ENCODE measurements around the gene LRP5.
"Not testable (repeated sequence)": the region's sequence is repeated elsewhere in the genome, so short reads cannot be mapped to it uniquely, and the experiment has no call there.

LRP5 gene

DNA sequence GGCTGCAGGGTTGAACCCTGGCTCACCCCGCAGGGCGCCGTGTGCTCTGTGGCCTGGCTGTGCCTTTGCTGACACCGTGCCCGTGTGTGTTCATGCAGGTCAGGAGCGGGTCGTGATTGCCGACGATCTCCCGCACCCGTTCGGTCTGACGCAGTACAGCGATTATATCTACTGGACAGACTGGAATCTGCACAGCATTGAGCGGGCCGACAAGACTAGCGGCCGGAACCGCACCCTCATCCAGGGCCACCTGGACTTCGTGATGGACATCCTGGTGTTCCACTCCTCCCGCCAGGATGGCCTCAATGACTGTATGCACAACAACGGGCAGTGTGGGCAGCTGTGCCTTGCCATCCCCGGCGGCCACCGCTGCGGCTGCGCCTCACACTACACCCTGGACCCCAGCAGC, 101.2 kb downstream of the LRP5 start:
- DNase-seq (ENCODE audit: low read depth in 1 of 2, low spot score in 1 of 2): no peak

DNA sequence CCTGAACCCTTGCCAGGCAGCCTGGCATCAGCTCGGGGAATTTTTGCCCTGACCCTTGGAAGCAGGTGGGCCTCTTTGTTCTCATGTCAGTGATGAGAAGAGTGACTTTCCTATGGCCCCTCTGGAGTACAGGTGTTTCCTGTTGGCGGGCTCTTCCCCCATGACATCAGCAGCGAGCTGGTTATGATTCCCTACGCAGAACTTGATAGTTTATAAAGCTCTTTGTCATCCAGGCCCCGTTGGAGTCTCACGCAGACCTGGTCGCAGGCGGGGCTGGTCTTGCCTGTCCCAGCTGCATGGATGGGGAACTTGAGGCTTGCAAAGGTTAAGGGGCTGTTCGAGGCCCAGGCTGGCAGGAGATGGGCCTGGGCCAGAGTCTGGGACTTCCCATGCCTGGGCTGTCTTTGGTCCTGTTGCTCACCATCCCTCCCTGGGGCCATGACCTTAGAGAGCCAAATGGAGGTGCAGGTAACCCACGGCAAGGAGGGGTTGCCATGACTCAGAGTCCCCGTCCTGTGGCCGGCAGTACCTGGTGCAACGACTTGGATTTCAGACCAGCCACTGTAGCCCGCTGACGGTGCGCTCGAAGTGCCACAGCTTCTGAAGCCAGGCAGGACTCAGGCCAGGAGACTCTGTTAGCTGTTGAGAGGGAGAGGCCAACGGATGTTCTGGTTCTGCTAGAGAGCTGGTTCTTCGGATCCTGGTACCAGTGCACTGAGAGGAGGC, 102.3 kb downstream of the LRP5 start:
- DNase-seq (ENCODE audit: low read depth in 1 of 2, low spot score in 1 of 2): no peak

- no peak for DNase-seq (ENCODE audit: low read depth in 1 of 2, low spot score in 1 of 2)
Observed at GRCh38 chr11:68416070-68416578, 103.7 kb downstream of the LRP5 start.

- DNase-seq (ENCODE audit: low read depth in 1 of 2, low spot score in 1 of 2): no peak
Observed at GRCh38 chr11:68418648-68419047, 106.3 kb downstream of the LRP5 start.

GRCh38 chr11:68420171-68420570, 107.8 kb downstream of the LRP5 start:
- DNase-seq (ENCODE audit: low read depth in 1 of 2, low spot score in 1 of 2): no peak

GRCh38 chr11:68423481-68423880, 111.1 kb downstream of the LRP5 start:
- no peak for DNase-seq (ENCODE audit: low read depth in 1 of 2, low spot score in 1 of 2)

DNA sequence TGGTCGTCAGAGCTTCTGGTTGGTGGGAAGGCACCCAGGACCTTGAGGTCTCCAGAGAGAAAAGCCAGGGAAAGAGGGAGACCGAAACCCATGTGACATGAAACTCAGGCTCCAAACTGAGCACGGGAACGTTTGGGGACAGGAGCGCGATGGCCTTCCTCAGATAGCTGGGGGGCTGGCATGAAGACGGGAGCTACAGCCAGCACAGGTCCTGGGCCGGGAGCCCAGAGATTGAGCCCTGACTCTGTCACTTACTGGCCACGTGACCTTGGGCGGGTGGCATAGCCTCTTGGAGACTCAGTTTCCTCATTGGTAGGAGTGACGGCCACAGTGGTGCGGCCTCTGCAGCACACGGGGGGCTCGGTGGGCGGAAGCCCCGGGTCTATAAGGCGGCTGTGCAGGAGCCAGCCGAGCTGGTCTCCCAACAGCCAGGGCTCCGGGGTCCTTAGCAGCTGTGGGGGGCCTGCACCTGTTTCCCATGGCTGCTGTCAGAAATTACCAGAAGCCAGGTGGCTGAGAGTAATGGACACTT, 111.8 kb downstream of the LRP5 start:
- DNase-seq (ENCODE audit: low read depth in 1 of 2, low spot score in 1 of 2): no peak

DNA sequence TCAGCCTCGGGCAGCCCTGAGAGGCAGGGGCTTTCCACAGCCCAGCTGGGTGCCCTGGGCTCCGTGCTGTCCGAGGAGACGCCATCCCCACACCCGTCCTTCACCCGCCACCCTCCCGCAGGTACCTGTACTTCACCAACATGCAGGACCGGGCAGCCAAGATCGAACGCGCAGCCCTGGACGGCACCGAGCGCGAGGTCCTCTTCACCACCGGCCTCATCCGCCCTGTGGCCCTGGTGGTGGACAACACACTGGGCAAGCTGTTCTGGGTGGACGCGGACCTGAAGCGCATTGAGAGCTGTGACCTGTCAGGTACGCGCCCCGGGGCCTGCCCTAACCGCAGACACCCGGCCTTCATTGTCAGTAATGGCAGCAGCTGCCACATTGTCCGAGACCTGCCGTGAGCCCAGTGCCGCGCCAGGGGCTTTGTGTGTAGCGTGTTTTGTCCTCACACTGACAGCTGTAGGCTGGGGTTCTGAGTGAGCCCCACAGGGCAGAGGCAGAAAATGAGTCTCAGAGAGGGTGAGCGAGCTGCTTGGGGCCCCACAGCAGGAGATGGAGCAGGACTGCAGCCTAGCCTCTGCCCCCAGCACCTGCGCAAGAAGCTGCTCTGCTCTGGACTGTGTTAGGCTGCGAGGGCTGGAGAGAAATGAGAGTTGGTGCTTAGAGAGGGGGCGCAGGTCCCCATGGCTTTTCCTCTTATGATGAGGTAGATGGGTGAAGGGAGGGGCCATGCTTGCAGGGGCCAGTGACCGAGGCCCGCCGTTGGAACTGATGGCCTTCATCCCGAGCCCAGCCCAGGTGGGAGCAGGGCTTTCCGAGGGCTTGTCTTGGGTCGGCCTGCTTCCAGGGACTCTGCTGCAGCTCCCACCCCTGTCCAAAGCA, 112.8 kb downstream of the LRP5 start:
- no peak for DNase-seq (ENCODE audit: low read depth in 1 of 2, low spot score in 1 of 2)

GRCh38 chr11:68425866-68426380, 113.5 kb downstream of the LRP5 start:
- no peak for DNase-seq (ENCODE audit: low read depth in 1 of 2, low spot score in 1 of 2)

- no peak for DNase-seq (ENCODE audit: low read depth in 1 of 2, low spot score in 1 of 2)
Observed at GRCh38 chr11:68429661-68430060, 117.3 kb downstream of the LRP5 start.

- no peak for DNase-seq (ENCODE audit: low read depth in 1 of 2, low spot score in 1 of 2)
Observed at GRCh38 chr11:68430384-68430783, 118.0 kb downstream of the LRP5 start.

DNA sequence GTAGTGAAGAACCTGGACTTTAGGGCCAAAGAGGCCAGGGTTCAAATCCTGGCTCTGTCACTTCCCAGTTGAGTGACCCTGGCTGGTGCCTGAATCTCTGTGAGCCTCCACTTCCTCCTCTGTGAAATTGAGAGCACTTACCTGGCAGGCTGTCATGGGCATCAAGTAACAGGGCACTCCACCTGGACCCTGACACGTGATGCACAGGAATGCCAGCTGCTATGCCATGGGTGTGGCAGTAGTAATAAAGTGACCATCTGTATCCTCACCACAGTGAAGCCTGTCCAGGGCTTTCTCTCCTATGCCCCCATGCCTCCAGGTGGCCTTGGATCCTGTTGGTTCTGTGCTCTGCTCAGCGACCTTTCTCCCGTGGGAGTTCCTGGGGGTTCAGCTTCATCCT, 118.4 kb downstream of the LRP5 start:
- DNase-seq (ENCODE audit: low read depth in 1 of 2, low spot score in 1 of 2): no peak

DNA sequence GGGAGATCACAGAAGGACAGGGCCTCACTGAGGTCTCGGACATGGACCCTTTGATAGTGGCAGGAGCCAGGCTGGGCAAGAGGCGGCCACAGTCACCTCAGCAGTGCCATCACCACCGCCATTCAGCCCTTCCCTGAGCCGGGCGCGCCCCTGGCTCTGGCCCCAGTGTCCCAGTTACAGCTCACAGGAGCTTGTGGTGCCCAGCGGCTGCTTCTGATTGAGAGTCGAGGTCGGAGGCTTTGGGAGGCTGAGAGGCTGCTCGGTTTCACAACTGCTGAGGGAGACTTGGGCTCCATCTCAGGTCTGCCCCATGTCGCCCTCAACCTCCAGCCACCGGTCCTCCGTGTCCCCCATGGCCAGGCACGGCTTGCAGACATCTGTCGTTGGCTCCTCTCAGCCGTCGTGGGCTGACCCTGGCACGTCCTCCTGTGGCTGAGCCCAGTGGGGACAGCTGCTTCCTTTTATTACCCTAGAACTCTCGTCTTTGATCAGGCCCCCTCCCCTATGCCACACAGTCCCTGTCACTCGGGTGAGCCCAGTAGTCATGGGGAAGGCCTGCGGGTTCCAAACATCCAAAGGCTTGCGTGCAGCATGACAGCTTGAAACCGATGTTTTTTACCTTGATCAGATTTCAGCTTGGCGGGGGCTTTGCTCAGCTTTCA, 119.7 kb downstream of the LRP5 start:
- DNase-seq (ENCODE audit: low read depth in 1 of 2, low spot score in 1 of 2): no peak

- DNase-seq (ENCODE audit: low read depth in 1 of 2, low spot score in 1 of 2): no peak
Observed at GRCh38 chr11:68432874-68433273, 120.5 kb downstream of the LRP5 start.

GRCh38 chr11:68433541-68433940, 121.2 kb downstream of the LRP5 start:
- no peak for DNase-seq (ENCODE audit: low read depth in 1 of 2, low spot score in 1 of 2)

DNA sequence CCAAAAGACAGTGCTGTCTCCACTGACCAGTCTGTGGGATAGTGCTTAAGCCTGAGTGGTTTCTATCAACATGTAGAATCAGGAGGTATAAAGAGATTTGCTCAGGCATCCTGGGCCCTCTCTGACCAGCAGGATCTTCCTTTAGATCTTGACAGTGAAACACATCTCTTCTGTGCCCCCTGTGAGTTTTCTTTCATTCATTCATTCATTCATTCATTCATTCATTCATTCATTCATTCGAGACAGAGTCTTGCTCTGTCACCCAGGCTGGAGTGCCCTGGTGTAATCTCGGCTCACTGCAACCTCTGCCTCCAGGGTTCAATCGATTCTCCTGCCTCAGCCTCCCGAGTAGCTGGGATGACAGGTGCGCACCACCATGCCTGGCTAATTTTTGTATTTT, 121.8 kb downstream of the LRP5 start:
- DNase-seq (ENCODE audit: low read depth in 1 of 2, low spot score in 1 of 2): not testable (repeated sequence)

GRCh38 chr11:68436162-68436888, 123.9 kb downstream of the LRP5 start:
- DNase-seq (ENCODE audit: low read depth in 1 of 2, low spot score in 1 of 2): no peak

GRCh38 chr11:68436985-68437926, 124.9 kb downstream of the LRP5 start:
- no peak for DNase-seq (ENCODE audit: low read depth in 1 of 2, low spot score in 1 of 2)

DNA sequence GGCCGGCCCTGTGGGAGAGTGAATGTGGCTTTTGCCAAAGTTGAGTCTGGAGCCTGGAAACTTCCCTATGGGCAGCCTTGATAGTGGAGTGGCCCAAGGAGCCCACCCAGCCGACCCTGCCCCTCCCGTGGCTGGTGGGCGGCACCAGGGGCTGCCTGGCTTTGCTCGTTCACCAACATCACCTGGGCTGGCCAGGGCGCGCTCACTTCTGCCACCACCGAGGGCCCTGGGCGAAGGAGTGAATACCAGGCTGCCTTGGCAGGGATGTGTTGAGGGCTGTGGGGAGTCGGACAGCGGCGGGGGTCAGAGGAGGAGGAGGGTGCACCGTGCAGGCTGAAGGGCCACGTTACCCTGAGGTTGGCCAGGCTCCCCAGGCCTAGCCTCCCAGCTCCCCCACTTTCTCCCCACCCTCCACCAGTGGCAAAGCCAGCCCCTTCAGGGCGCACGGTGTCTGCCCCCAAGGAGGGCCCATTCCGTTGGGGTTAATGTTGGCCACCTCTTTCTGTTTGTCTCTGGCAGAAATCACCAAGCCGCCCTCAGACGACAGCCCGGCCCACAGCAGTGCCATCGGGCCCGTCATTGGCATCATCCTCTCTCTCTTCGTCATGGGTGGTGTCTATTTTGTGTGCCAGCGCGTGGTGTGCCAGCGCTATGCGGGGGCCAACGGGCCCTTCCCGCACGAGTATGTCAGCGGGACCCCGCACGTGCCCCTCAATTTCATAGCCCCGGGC, 125.7 kb downstream of the LRP5 start:
- no peak for DNase-seq (ENCODE audit: low read depth in 1 of 2, low spot score in 1 of 2)

Measured in activated T-helper 1 cell treated with anti-CD3 and anti-CD28 coated beads, Interleukin-2, amount 50 U/mL, for 16 hours (primary cell).